Muscle layer of colon (tissue), 2 donors: ENCODE data around the gene SAMD4A.

Experiments
- H3K27ac ChIP-seq: one replicate; pipeline ENCODE4 v1.7.0; 2013; ENCODE audit warnings: low read depth, mild to moderate bottlenecking, low read length, moderate library complexity
- H3K27me3 ChIP-seq, 2 donors: one replicate each; pipeline ENCODE4 v1.7.0; 2013; ENCODE audit warnings: low read length in 2 of 2, mild to moderate bottlenecking in 2 of 2; ENCODE audit not compliant: insufficient read depth in 2 of 2, control insufficient read depth in 1 of 2
- H3K36me3 ChIP-seq: one replicate; pipeline ENCODE4 v1.7.0; 2013; ENCODE audit warnings: mild to moderate bottlenecking, low read length; ENCODE audit not compliant: insufficient read depth
- H3K4me1 ChIP-seq: one replicate; pipeline ENCODE4 v1.7.0; 2013; ENCODE audit warnings: mild to moderate bottlenecking, low read length; ENCODE audit not compliant: insufficient read depth
- H3K4me3 ChIP-seq, 2 donors: one replicate each; pipeline ENCODE4 v1.7.0; 2013; ENCODE audit warnings: low read length in 2 of 2, low read depth in 1 of 2, mild to moderate bottlenecking in 1 of 2, moderate library complexity in 1 of 2
- H3K9ac ChIP-seq: one replicate; pipeline ENCODE4 v1.7.0; 2013; ENCODE audit warnings: low read length
- H3K9me3 ChIP-seq: one replicate; pipeline ENCODE4 v1.7.0; 2013; ENCODE audit warnings: mild to moderate bottlenecking, low read length
- donor health status: abdominal sarcoma.
- donor health status: Adenocarcinoma of cecum.

Gene SAMD4A

GRCh38 chr14:54816450-54816849, 249.5 kb downstream of the SAMD4A start:
- Histone ChIP-seq H3K4me1 (no peaks in the 10 kb centered on the region), H3K9ac (no peak overlapping the region), H3K36me3 (no peaks in the 10 kb centered on the region), H3K9me3 (no peaks in the 10 kb centered on the region), H3K4me3 (no peak overlapping the region), H3K27me3 (no peaks in the 10 kb centered on the region), H3K27ac (no peak overlapping the region)

GRCh38 chr14:54817506-54817905, 250.6 kb downstream of the SAMD4A start:
- Histone ChIP-seq H3K36me3 (no peaks in the 10 kb centered on the region), H3K4me1 (no peaks in the 10 kb centered on the region), H3K9me3 (no peaks in the 10 kb centered on the region), H3K27me3 (no peaks in the 10 kb centered on the region), H3K4me3 (no peak overlapping the region), H3K9ac (no peak overlapping the region), H3K27ac (no peak overlapping the region)

GRCh38 chr14:54818201-54819133, 251.5 kb downstream of the SAMD4A start:
- Histone ChIP-seq H3K36me3 (no peaks in the 10 kb centered on the region), H3K27ac (no peak overlapping the region), H3K4me1 (no peaks in the 10 kb centered on the region), H3K4me3 (no peak overlapping the region), H3K9ac (no peak overlapping the region), H3K27me3 (no peaks in the 10 kb centered on the region), H3K9me3 (no peaks in the 10 kb centered on the region)

GRCh38 chr14:54822685-54823084, 255.8 kb downstream of the SAMD4A start:
- H3K4me3 ChIP-seq: no peak overlapping the region
- H3K27me3 ChIP-seq: no peaks in the 10 kb centered on the region
- H3K9me3 ChIP-seq: peaks cover 6% of the 10 kb centered on the region
- H3K4me1 ChIP-seq: no peaks in the 10 kb centered on the region
- H3K36me3 ChIP-seq: no peaks in the 10 kb centered on the region
- H3K9ac ChIP-seq: no peak overlapping the region
- H3K27ac ChIP-seq: no peak overlapping the region

GRCh38 chr14:54823757-54824549, 257.0 kb downstream of the SAMD4A start:
- H3K4me1 ChIP-seq: no peaks in the 10 kb centered on the region
- no peak overlapping the region for H3K27ac ChIP-seq
- H3K4me3 ChIP-seq: no peak overlapping the region
- H3K9ac ChIP-seq: no peak overlapping the region
- no peaks in the 10 kb centered on the region for H3K27me3 ChIP-seq
- no peaks in the 10 kb centered on the region for H3K36me3 ChIP-seq
- peaks cover 6% of the 10 kb centered on the region for H3K9me3 ChIP-seq

GRCh38 chr14:54828037-54828436, 261.1 kb downstream of the SAMD4A start:
- Histone ChIP-seq H3K9me3 (peaks cover 6% of the 10 kb centered on the region), H3K4me3 (no peak overlapping the region), H3K4me1 (no peaks in the 10 kb centered on the region), H3K36me3 (no peaks in the 10 kb centered on the region), H3K9ac (no peak overlapping the region), H3K27ac (no peak overlapping the region), H3K27me3 (no peaks in the 10 kb centered on the region)

- Histone ChIP-seq H3K4me3 (no peak overlapping the region), H3K27me3 (no peaks in the 10 kb centered on the region), H3K27ac (no peak overlapping the region), H3K9me3 (peaks cover 6% of the 10 kb centered on the region), H3K36me3 (no peaks in the 10 kb centered on the region), H3K9ac (no peak overlapping the region), H3K4me1 (no peaks in the 10 kb centered on the region)
Measured at GRCh38 chr14:54829486-54830224, 262.7 kb downstream of the SAMD4A start.

GRCh38 chr14:54830650-54831049, 263.7 kb downstream of the SAMD4A start:
- Histone ChIP-seq H3K4me1 (no peaks in the 10 kb centered on the region), H3K27me3 (no peaks in the 10 kb centered on the region), H3K27ac (no peak overlapping the region), H3K9me3 (no peaks in the 10 kb centered on the region), H3K4me3 (no peak overlapping the region), H3K36me3 (no peaks in the 10 kb centered on the region), H3K9ac (no peak overlapping the region)

- no peaks in the 10 kb centered on the region for H3K9me3 ChIP-seq
- H3K4me3 ChIP-seq: no peak overlapping the region
- H3K27me3 ChIP-seq: no peaks in the 10 kb centered on the region
- H3K27ac ChIP-seq: no peak overlapping the region
- no peaks in the 10 kb centered on the region for H3K4me1 ChIP-seq
- no peak overlapping the region for H3K9ac ChIP-seq
- no peaks in the 10 kb centered on the region for H3K36me3 ChIP-seq
Measured at GRCh38 chr14:54834081-54834480, 267.2 kb downstream of the SAMD4A start.

GRCh38 chr14:54834727-54835126, 267.8 kb downstream of the SAMD4A start:
- no peak overlapping the region for H3K9ac ChIP-seq
- H3K36me3 ChIP-seq: no peaks in the 10 kb centered on the region
- no peaks in the 10 kb centered on the region for H3K4me1 ChIP-seq
- no peak overlapping the region for H3K27ac ChIP-seq
- H3K4me3 ChIP-seq: no peak overlapping the region
- no peaks in the 10 kb centered on the region for H3K9me3 ChIP-seq
- H3K27me3 ChIP-seq: no peaks in the 10 kb centered on the region

GRCh38 chr14:54836231-54836630, 269.3 kb downstream of the SAMD4A start:
- no peaks in the 10 kb centered on the region for H3K27me3 ChIP-seq
- H3K4me3 ChIP-seq: no peak overlapping the region
- H3K9ac ChIP-seq: no peak overlapping the region
- no peak overlapping the region for H3K27ac ChIP-seq
- H3K9me3 ChIP-seq: no peaks in the 10 kb centered on the region
- no peaks in the 10 kb centered on the region for H3K4me1 ChIP-seq
- H3K36me3 ChIP-seq: no peaks in the 10 kb centered on the region
